HepG2 (cell line): ENCODE results near the gene PASK. TPM values are rescaled to one million over a fixed set of nuclear protein-coding genes. Genes with fewer than 3 reads are reported as not detected.

Experiments used
- ATAC-seq: fragments of 200-7000 bp; cut with Tn5 transposase; 3 replicates; pipeline ENCODE4 v1.9.1; 2020; ENCODE audit warnings: mild to moderate bottlenecking, moderate library complexity
- BruUV-seq: library from RNA; stranded (reverse); fragments of 400-500 nt; replicated peaks from 2 replicates; lab custom pipeline; 2021; lab: Mats Ljungman, UMichigan
- CTCF ChIA-PET: fragments of 300-600 bp; formaldehyde crosslinking; extraction: SDS; loops from one replicate; lab custom pipeline; 2021; ENCODE audit warnings: low total read pairs, inconsistent platforms, low intra/inter-chr PET ratio; lab: Yijun Ruan, JAX
- POLR2A ChIA-PET: fragments of 350-600 bp; sonication (Branson Sonifier 250); formaldehyde crosslinking; loops from one replicate; lab custom pipeline; 2020; ENCODE audit warnings: antibody characterized with exemption, inconsistent platforms; lab: Yijun Ruan, JAX
- DNase-seq: peaks from one replicate; pipeline ENCODE4 v3.0.0-alpha.2; 2015; ENCODE audit warnings: low spot score
- FAIRE-seq: peaks from 3 replicates; lab custom pipeline; 2011; peaks lifted over from hg19 to GRCh38; lab: Jason Lieb, UNC
- H2AFZ ChIP-seq: one replicate; pipeline ENCODE4 v1.6.1; 2011; ENCODE audit warnings: low read length, inconsistent platforms
- H3K27ac ChIP-seq: fragments of 300-600 bp; 3 replicates; pipeline ENCODE4 v1.8.0; 2011; ENCODE audit warnings: mixed run types, mild to moderate bottlenecking, mixed read lengths, low read length, inconsistent platforms; ENCODE audit not compliant: insufficient read depth; ENCODE audit errors: extremely low read length
- H3K27me3 ChIP-seq, 2 experiments: fragments of 200-600 bp in 1 of 2; 2 replicates in 1 of 2; 3 replicates in 1 of 2; pipeline versions ENCODE4 v1.6.0 to v1.8.0; 2011; ENCODE audit warnings: low read length in 2 of 2, mild to moderate bottlenecking in 2 of 2, moderate library complexity in 2 of 2, inconsistent platforms in 1 of 2; ENCODE audit not compliant: insufficient read depth in 2 of 2, control insufficient read depth in 1 of 2
- H3K36me3 ChIP-seq, 2 experiments: fragments of 200-600 bp in 1 of 2; replicated peaks in 1 of 2; 2 replicates in 1 of 2; 3 replicates in 1 of 2; pipeline versions ENCODE4 v1.5.1 to v1.8.0; 2011; ENCODE audit warnings: low read length in 2 of 2, inconsistent platforms in 1 of 2; ENCODE audit not compliant: insufficient read depth in 2 of 2, control insufficient read depth in 1 of 2
- H3K4me1 ChIP-seq: 2 replicates; pipeline ENCODE4 v1.5.1; 2012; ENCODE audit warnings: low read length, inconsistent platforms; ENCODE audit not compliant: insufficient read depth
- H3K4me2 ChIP-seq: 2 replicates; pipeline ENCODE4 v1.6.0; 2011; ENCODE audit warnings: low read depth, low read length, inconsistent platforms
- H3K4me3 ChIP-seq, 3 experiments: fragments of 200-600 bp in 1 of 3; sonication (generic), shearing (Covaris generic) in 1 of 3; replicated peaks in 1 of 3; 2 replicates each; pipeline ENCODE4 v1.5.1; 2011 to 2016; ENCODE audit warnings: low read length in 3 of 3, inconsistent platforms in 2 of 3, low read depth in 2 of 3, mild to moderate bottlenecking in 2 of 3, control low read depth in 1 of 3, mixed read lengths in 1 of 3; ENCODE audit not compliant: insufficient read depth in 1 of 3
- H3K79me2 ChIP-seq: one replicate; pipeline ENCODE4 v1.6.1; 2011; ENCODE audit warnings: low read length, inconsistent platforms; ENCODE audit not compliant: insufficient read depth
- H3K9ac ChIP-seq: 2 replicates; pipeline ENCODE4 v1.6.0; 2011; ENCODE audit warnings: mild to moderate bottlenecking, low read depth, low read length, inconsistent platforms; ENCODE audit not compliant: insufficient read depth
- H3K9me3 ChIP-seq: 2 replicates; pipeline ENCODE4 v1.5.1; 2012; ENCODE audit warnings: mild to moderate bottlenecking, low read length
- H4K20me1 ChIP-seq: 2 replicates; pipeline ENCODE4 v1.6.0; 2011; ENCODE audit warnings: inconsistent platforms, mild to moderate bottlenecking, low read length, moderate library complexity; ENCODE audit not compliant: insufficient read depth
- CHCHD3 ChIP-seq: sonication (generic); formaldehyde crosslinking; IDR thresholded peaks from 2 replicates; pipeline ENCODE4 v1.8.0; 2022; ENCODE audit warnings: mild to moderate bottlenecking, missing genetic modification reagents, moderate library complexity
- CREM ChIP-seq, 2 experiments: sonication (generic) in 1 of 2; formaldehyde crosslinking in 1 of 2; IDR thresholded peaks; 2 replicates each; pipeline versions ENCODE4 v1.4.0 to v1.6.1; 2016 to 2020; ENCODE audit warnings: antibody characterized with exemption in 1 of 2, mild to moderate bottlenecking in 1 of 2, missing genetic modification reagents in 1 of 2
- FOXP4 ChIP-seq: sonication (generic); formaldehyde crosslinking; IDR thresholded peaks from 2 replicates; pipeline ENCODE4 v1.4.0; 2020; ENCODE audit warnings: missing genetic modification reagents
- GATA4 ChIP-seq: sonication (generic); IDR thresholded peaks from 2 replicates; pipeline ENCODE4 v1.6.1; 2016; ENCODE audit warnings: antibody characterized with exemption, low read depth, borderline replicate concordance
- MEF2D ChIP-seq: sonication (generic); formaldehyde crosslinking; IDR thresholded peaks from 2 replicates; pipeline ENCODE4 v1.5.1; 2020; ENCODE audit warnings: mild to moderate bottlenecking, missing genetic modification reagents
- NFYB ChIP-seq: sonication (generic); formaldehyde crosslinking; IDR thresholded peaks from 2 replicates; pipeline ENCODE4 v1.4.0; 2020; ENCODE audit warnings: missing genetic modification reagents
- POLR2AphosphoS2 ChIP-seq: IDR thresholded peaks from 2 replicates; pipeline ENCODE4 v1.6.1; 2011; ENCODE audit warnings: low read depth, low read length, improper control_type of control experiment
- SMAD9 ChIP-seq: sonication (generic); formaldehyde crosslinking; IDR thresholded peaks from 2 replicates; pipeline ENCODE4 v1.5.1; 2020; ENCODE audit warnings: mild to moderate bottlenecking, missing genetic modification reagents
- TERF1 ChIP-seq: sonication (generic); formaldehyde crosslinking; IDR thresholded peaks from 2 replicates; pipeline ENCODE4 v1.8.0; 2022; ENCODE audit warnings: mild to moderate bottlenecking, missing genetic modification reagents, moderate library complexity
- ZFP91 ChIP-seq: sonication (generic); formaldehyde crosslinking; IDR thresholded peaks from 2 replicates; pipeline ENCODE4 v1.9.0; 2022; ENCODE audit warnings: missing genetic modification reagents, mild to moderate bottlenecking, borderline replicate concordance
- ZNF136 ChIP-seq: sonication (generic); formaldehyde crosslinking; IDR thresholded peaks from 2 replicates; pipeline ENCODE4 v1.8.1; 2022; ENCODE audit warnings: low read depth, mild to moderate bottlenecking, moderate library complexity, missing genetic modification reagents
- ZNF616 ChIP-seq: sonication (generic); formaldehyde crosslinking; IDR thresholded peaks from 2 replicates; pipeline ENCODE4 v1.5.0; 2020; ENCODE audit warnings: low read depth, mild to moderate bottlenecking, missing genetic modification reagents
- ZNF687 ChIP-seq: sonication (generic); formaldehyde crosslinking; IDR thresholded peaks from 2 replicates; pipeline ENCODE4 v1.5.1; 2020; ENCODE audit warnings: mild to moderate bottlenecking, missing genetic modification reagents, moderate library complexity
- ZSCAN29 ChIP-seq: sonication (generic); formaldehyde crosslinking; conservative IDR thresholded peaks from 2 replicates; pipeline ENCODE4 v1.4.0; 2020; ENCODE audit warnings: mild to moderate bottlenecking, missing genetic modification reagents
- WGBS: methylation state at CpG from one replicate; pipeline ENCODE4 v1.1.6; 2017; ENCODE audit warnings: low lambda C conversion rate; 5-methylcytosine and 5-hydroxymethylcytosine counted together
- in situ Hi-C: cut with HindIII; loops from 2 replicates; pipeline ENCODE4 v1.10.0; 2017; ENCODE audit warnings: low pct_unique_long_range_greater_than_20kb; ENCODE audit not compliant: extremely low pct_ligation_motif_present
- intact Hi-C: fragments of 100-400 bp; cut with micrococcal nuclease; formaldehyde crosslinking; loops from one replicate; pipeline ENCODE4 v1.10.0; 2022; ENCODE audit not compliant: unreplicated experiment
- polyA plus RNA-seq, 8 experiments: library from polyadenylated mRNA; depleted of rRNA in 3 of 8; stranded (reverse) in 7 of 8; unstranded in 1 of 8; fragments of >200 nt; fragmentation: Illumina TruSeq in 4 of 8; extraction: Trizol in 4 of 8; gene quantifications; 2 replicates each; pipeline versions ENCODE4 v1.2.1 to v1.2.3, GENCODE V29; 2011 to 2016; ENCODE audit warnings: low read depth in 4 of 8, missing spikeins in 1 of 8, mixed read lengths in 1 of 8; ENCODE audit not compliant: insufficient read depth in 1 of 8
- total RNA-seq, 5 experiments: library from RNA; depleted of rRNA; stranded (reverse); fragments of >200 nt; fragmentation: Illumina TruSeq; extraction: Trizol; gene quantifications; 2 replicates each; pipeline ENCODE4 v1.2.3, GENCODE V29; 2016; ENCODE audit warnings: low read depth in 1 of 5

PASK gene
- total and polyA plus RNA-seq, 2 of the 13 experiments (the other 11 are each of a cell fraction or from before 2014, with no cell fraction given), result 6.9 to 17.0 TPM

- FAIRE-seq (no peak), ATAC-seq (no peak), DNase-seq (no peak)
- ChIA-PET POLR2A (no interaction called here), CTCF (no interaction called here)
- intact Hi-C loops (no loop called here), in situ Hi-C loops (no loop called here)
- Histone ChIP-seq H3K4me2 (no peak overlapping the region), H3K9me3 (no peaks in the 10 kb centered on the region), H4K20me1 (no peaks in the 10 kb centered on the region), H3K27ac (no peak overlapping the region), H3K4me3 (no peak overlapping the region), H3K9ac (no peak overlapping the region), H2AFZ (no peak overlapping the region), H3K36me3 (peaks cover 12% of the 10 kb centered on the region in 2 experiments), H3K27me3 (no peaks in the 10 kb centered on the region), H3K79me2 (no peaks in the 10 kb centered on the region), H3K4me1 (peaks cover 19% of the 10 kb centered on the region)
- no peak for TF ChIP-seq ZSCAN29 (CRISPR knock-in tag)
- no peak for TF ChIP-seq ZNF616 (CRISPR knock-in tag)
- TF ChIP-seq NFYB, result no peak
- TF ChIP-seq CREM (IDR thresholded peaks at IDR 0.05), result no peak
- TF ChIP-seq CREM (CRISPR knock-in tag; IDR thresholded peaks at IDR 0.05), result no peak
- TF ChIP-seq FOXP4 (CRISPR knock-in tag), result no peak
- no peak for TF ChIP-seq CHCHD3 (CRISPR knock-in tag)
- TF ChIP-seq TERF1 (CRISPR knock-in tag), result no peak
- no peak for TF ChIP-seq POLR2AphosphoS2
- TF ChIP-seq SMAD9 (CRISPR knock-in tag), result no peak
- no peak for TF ChIP-seq ZFP91 (CRISPR knock-in tag)
- TF ChIP-seq MEF2D (CRISPR knock-in tag), result no peak
- no peak for TF ChIP-seq GATA4
- TF ChIP-seq ZNF136 (CRISPR knock-in tag), result no peak
- no peak for TF ChIP-seq ZNF687 (CRISPR knock-in tag)
- 96% methylated on average over 10 of the region's 10 CpGs for WGBS
- no TSS peak for BruUV-seq
These were observed 15.8 kb downstream of the PASK start for GRCh38 chr2:241133436-241133820.
